ENCODE data around the gene ADAM12.

GRCh38 chr10:126065751-126066377, 322.4 kb downstream of the ADAM12 start:
- no peak for TF ChIP-seq EZH2 (IDR thresholded peaks at IDR 0.05)
- TF ChIP-seq ZNF274 (IDR thresholded peaks at IDR 0.05; ENCODE audit: low read depth, low read length): no peak
- no peak for TF ChIP-seq CTCF (IDR thresholded peaks at IDR 0.05 in 2 of 3, conservative IDR thresholded peaks at IDR 0.05 in 1 of 3; ENCODE audit: borderline replicate concordance in 1 of 3, insufficient read depth in 1 of 3, low read depth in 2 of 3, low read length in 2 of 3)
- no peak for TF ChIP-seq POLR2A (IDR thresholded peaks at IDR 0.05; ENCODE audit: borderline replicate concordance, extremely low read depth, insufficient read depth, insufficient read length)
- no peak for TF ChIP-seq EZH2phosphoT487 (IDR thresholded peaks at IDR 0.05; ENCODE audit: borderline replicate concordance)
- TF ChIP-seq JUND (IDR thresholded peaks at IDR 0.05): no peak
